Glomerular visceral epithelial cell (primary cell): ENCODE measurements around the gene LMF1.

Source experiments
- DNase-seq: peaks from one replicate; pipeline ENCODE4 v3.0.0-alpha.2; 2016; ENCODE audit errors: extremely low spot score

Gene LMF1

DNA sequence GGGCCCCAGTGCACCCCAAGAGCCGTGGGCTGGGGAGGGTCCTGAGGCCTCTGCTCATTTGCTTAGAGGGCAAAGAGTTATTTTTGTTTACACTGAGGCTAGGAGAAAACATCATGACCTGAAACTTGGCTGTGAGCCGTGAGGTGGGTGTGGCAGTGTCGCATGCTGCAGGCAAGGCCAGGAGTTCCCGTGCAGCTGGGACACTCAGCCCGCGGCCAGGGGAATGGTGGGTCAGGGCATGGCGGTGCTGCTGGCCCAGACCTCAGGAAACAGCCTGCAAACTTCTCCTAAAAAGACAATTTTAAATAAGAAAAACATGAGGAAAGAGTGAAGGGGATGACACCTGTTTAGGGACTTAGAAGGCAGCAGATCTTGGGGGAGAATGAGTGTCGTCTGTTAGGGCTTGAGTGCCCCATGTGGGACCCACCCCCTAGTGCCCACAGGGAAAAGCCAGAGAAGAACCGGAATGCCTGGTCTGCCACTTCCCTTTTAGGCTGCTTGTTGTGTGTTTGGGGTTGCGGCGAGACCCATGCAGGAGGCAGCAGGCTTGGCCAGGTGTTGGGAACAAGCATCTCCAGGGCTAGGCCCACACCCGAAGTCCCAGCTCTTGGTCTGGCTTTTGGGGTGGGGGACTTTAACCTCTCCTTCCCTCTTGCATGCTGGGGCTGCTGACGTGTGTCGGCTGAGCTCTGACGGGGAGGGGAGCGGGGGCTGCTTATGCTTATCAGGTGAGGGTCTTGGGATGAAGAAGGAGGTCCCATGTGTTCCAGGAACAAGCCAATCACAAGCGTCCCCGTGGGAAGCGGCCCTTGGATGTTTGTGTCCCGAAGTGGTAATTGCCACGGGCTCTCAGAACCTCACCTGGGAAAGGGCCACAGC, 89.3 kb downstream of the LMF1 start:
- no peak for DNase-seq

GRCh38 chr16:880471-881171, 90.2 kb downstream of the LMF1 start:
- no peak for DNase-seq

- no peak for DNase-seq
Observed at GRCh38 chr16:879986-880385, 90.8 kb downstream of the LMF1 start.

- no peak for DNase-seq
Observed at GRCh38 chr16:879461-879861, 91.3 kb downstream of the LMF1 start.

GRCh38 chr16:878886-879285, 91.9 kb downstream of the LMF1 start:
- no peak for DNase-seq

DNA sequence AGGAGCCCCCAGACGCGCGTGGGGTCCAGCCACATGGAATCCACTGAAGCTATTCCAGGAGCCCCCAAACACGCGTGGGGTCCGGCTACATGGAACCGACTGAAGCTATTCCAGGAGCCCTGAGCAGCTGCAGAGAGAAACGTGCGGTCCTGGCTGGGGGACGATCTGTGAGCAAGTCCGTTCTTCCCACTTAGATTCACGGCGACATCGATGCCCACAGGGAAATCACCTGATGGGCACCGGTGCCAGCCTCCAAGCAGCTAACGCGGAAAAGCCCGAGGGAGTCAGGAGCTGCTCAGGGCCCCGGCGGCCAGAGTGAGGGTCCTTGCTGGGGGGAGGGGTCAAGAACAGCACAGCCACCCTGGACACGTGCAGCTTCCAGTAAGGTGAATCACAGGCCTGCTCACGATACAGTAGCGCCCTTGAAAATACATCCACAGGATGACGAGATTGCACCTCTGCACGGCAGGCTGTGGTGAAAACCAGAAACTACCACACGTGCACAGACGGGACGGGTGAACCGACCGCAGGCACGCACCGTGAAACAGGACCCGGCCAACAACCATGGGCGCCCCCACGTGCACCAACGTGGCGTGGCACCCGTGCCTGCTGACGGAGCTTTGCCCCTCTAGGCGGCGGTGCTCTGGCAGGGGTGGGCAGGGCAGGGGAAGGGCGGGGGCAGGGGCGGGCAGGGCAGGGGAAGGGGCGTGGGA, 92.6 kb downstream of the LMF1 start:
- DNase-seq, result peak; percentile 80

DNA sequence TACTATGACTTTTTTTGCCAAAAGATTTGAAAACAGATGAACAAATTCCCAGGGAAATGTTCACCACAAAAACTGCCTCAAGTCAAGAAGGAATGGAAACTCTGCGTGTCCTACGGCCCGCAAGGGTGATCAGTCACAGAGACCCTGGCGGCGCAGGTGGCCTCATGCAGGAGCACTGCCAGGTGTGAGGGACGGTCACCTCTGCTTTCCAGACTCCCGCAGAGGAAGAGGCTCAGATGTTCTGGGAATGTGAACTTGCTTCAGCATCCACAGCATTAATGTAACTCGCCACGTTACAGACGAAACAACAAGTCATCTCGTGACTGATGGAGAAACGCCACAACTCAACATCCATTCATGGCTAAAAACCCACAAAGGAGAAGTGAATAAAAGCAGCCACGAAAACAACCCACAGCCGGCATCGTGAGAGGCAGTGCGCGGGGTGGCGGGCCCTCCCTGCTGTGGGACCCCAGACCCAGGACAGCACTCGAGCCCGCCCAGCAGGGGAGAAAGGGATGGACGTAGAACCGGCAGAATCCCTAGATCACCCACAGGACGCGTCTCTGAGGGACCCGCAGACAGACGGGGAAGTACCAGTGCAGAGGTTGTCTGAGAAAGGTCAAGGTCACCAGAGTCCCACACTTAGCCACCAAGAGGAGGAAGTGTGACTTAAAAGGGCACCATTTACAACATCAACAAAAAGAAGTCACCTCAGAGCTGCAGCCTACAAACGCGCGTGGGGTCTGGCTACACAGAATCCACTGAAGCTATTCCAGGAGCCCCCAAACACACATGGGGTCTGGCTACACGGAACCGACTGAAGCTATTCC, 93.3 kb downstream of the LMF1 start:
- no peak for DNase-seq

DNA sequence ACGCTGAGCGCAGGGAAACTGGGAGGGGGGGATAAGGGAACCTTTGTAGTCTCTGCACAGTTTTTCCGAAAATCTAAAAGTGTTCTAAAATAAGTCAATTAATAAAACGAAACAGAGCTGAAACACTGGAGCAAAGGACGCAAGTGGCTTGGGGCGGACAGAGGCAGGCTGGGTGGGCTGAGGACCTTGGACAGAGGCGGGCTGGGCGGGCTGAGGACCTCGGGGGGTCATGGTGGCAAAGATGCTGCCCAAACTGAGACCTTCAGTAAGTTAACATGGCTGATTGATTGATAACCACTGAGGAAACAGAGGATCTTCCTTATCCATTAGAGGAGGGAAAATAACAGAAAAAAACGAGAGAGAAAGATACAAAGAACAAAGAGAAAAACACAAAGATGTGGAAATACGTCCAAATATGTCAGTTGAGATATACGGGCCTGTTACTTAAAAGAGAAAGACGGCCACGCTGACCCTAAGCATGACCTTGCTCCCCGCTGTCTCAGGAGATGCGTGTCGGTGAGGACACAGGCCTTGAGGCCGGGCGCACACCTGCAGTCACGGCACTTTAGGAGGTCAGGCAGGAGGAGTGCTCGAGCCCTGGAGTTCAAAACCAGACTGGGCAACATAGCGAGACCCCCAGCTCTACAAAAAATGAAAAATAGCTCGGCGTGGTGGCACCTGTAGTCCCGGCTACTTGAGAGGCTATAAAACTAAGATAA, 94.1 kb downstream of the LMF1 start:
- DNase-seq, result no peak

- DNase-seq, result no peak
Observed at GRCh38 chr16:876041-876335, 94.8 kb downstream of the LMF1 start.

GRCh38 chr16:875182-876040, 95.4 kb downstream of the LMF1 start:
- no peak for DNase-seq

DNA sequence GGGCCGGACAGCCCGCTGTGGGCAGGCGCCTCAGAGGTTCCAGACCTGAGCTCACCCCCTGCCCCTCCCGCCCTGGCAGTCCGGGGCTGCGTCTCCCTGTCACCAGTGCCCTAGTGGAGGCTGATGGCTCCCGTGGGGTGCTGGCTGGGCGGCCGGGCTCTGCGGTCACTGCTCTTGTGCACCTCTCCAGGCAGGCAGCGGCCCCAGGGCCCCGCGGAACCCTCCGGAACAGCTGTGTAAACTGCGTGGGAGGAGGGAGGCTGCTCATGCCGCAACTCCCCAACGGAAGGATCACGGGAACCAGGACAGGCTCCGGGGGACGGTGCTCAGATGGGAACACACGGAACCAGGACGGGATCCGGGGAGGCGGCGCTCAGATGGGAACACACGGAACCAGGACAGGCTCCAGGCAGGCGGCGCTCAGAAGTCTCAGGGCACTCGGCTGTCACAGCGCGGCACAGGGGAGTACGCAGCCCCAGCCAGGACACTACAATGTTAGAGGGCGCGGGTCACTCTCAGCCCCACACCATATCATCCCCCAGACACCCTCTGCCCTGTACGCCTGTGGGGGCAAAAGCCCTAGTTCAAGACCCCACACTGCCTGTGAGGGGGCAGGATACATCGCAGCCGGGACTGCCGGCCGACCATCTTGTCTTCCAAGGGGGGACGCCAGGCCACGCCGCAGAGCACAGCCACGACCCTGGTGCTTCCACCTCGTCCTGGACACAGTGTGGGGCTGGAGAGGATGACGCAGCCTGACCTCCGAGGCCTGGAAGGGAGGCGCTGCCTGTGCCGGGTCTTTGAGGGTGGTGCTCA, 96.2 kb downstream of the LMF1 start:
- no peak for DNase-seq

DNA sequence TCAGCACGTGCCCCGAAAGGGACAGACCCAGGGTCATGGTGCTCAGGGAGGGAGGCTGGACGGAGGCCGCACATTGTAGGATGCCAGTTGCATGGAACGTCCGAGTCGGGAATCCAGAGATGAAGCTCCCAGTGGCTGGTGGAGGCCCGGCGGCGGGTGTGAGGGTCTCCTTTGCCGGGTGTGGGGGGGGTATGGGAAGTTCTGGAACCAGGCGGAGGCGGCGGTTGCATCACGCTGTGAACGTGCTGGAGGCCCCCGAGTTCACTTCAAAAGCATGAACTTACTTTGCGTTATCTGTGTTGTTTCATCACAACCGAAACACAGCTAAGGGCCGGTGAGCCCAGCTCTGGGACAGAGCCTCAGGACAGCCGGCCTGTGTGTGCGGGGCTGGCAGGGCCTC, 96.9 kb downstream of the LMF1 start:
- no peak for DNase-seq

- DNase-seq, result no peak
Observed at GRCh38 chr16:873243-873661, 97.5 kb downstream of the LMF1 start.

DNA sequence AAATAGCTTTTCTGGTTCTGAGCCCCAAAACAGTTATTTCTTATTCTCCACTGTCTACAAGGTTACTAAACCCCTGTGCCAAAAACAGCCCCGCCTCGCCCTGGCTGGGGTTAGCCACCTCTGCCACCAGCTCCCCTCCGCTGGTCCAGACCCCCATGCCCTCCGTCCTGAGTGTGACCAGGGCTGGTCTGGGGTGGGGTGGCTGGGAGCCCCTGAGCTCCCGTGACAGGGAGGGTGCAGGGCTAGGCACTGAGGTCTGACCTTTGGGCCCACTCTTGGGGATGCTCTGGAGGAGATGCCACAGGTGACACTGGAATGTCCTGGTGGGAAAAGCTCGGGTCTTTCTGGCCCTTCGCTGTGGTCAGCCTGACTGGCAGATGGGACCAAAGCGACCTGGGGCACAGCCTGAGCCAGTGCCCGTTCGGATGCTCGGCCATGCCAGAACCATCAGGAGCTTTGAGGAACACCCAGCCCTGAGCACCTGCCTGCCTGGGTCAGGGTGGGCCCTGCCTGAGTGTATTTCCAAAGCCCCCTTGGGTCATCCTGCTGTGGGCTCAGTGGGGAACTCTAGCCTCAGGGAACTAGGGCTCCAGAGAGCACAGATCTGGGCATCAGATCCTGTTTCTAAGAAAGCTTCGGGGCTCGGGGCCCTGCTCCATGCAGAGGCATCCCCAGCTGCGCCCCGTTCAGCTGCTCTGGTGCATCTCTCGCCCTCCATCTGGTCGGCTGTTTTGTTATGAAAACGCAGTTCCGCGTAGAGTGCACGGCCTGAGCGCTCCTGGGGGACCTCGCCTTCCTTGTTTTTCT, 98.1 kb downstream of the LMF1 start:
- no peak for DNase-seq

DNA sequence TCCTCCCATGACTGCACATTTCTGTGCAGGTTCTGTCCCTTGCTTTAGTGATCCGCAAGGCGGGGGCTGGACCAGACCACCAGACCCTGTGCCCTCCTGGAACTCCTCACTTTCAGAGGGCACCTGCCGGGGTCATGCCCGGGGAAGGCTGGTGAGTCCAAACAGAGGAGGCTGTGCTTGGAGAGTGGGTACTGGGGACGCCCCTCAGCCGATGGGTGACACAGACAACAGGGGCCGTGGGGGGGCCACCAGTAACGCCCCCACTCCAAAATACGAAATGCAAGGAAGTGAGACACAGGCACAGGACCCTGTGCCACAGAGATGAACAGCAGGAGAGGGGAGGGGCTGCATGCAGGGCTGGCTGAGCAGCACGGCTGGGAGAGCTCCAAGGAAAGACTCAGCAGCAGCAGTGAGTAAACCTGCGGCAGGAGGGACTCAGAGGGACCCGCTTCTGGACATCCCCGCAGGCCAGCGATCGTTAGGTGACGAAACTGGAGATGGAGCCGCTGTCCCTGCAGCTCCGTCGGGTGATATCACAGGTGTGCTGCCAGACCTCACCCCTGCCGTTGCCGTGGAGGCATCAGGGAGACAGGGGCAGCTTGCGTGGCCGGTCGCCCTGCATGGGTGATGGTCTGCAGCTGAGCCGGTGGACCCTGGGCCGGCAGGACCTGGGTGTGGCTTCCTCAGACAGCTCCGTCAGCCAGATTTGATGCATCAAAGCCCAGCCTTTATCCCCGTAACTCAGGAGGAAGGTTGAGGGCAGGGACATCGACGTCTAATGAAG, 99.0 kb downstream of the LMF1 start:
- DNase-seq, result no peak

- DNase-seq, result no peak
Observed at GRCh38 chr16:870856-871561, 99.8 kb downstream of the LMF1 start.
